ENCODE data around the gene DAPK1. TPM values are rescaled to one million over a fixed set of nuclear protein-coding genes. Genes with fewer than 3 reads are reported as not detected.

DAPK1 gene
- total RNA-seq, 4 donors from 2014 or later: 19.1 to 44.8 (median 40.4) TPM

- no peaks in the 10 kb centered on the region for H3K9me3 ChIP-seq
- no peaks in the 10 kb centered on the region for H3K4me1 ChIP-seq
- no peak overlapping the region for H3K27ac ChIP-seq
- H3K4me3 ChIP-seq: no peak overlapping the region
- no peaks in the 10 kb centered on the region for H3K27me3 ChIP-seq
- no peaks in the 10 kb centered on the region for H3K36me3 ChIP-seq
- intact Hi-C loops (cut with DNase I; ENCODE audit: low total_unique reads): no loop called here
- TF ChIP-seq CTCF (IDR thresholded peaks at IDR 0.05) (no peak), POLR2A (IDR thresholded peaks at IDR 0.05) (no peak)
- no peak for DNase-seq
These were observed 114.1 kb downstream of the DAPK1 start for GRCh38 chr9:87611776-87612175.

GRCh38 chr9:87612536-87612935, 114.9 kb downstream of the DAPK1 start:
- Histone ChIP-seq H3K9me3 (no peaks in the 10 kb centered on the region), H3K36me3 (no peaks in the 10 kb centered on the region), H3K27me3 (no peaks in the 10 kb centered on the region), H3K27ac (no peak overlapping the region), H3K4me3 (no peak overlapping the region), H3K4me1 (no peaks in the 10 kb centered on the region)
- TF ChIP-seq POLR2A (IDR thresholded peaks at IDR 0.05) (no peak), CTCF (IDR thresholded peaks at IDR 0.05) (no peak)
- intact Hi-C loops (cut with DNase I; ENCODE audit: low total_unique reads): no loop called here
- DNase-seq: no peak

GRCh38 chr9:87613265-87614111, 115.8 kb downstream of the DAPK1 start:
- H3K36me3 ChIP-seq: no peaks in the 10 kb centered on the region
- H3K27ac ChIP-seq: no peak overlapping the region
- TF ChIP-seq CTCF (IDR thresholded peaks at IDR 0.05): no peak
- TF ChIP-seq POLR2A (IDR thresholded peaks at IDR 0.05): no peak
- H3K9me3 ChIP-seq: no peaks in the 10 kb centered on the region
- no peak overlapping the region for H3K4me3 ChIP-seq
- no peaks in the 10 kb centered on the region for H3K4me1 ChIP-seq
- no peaks in the 10 kb centered on the region for H3K27me3 ChIP-seq
- no peak for DNase-seq
- intact Hi-C loops (cut with DNase I; ENCODE audit: low total_unique reads): no loop called here

GRCh38 chr9:87614397-87614796, 116.7 kb downstream of the DAPK1 start:
- Histone ChIP-seq H3K36me3 (no peaks in the 10 kb centered on the region), H3K9me3 (no peaks in the 10 kb centered on the region), H3K4me1 (no peaks in the 10 kb centered on the region), H3K27ac (no peak overlapping the region), H3K27me3 (no peaks in the 10 kb centered on the region), H3K4me3 (no peak overlapping the region)
- intact Hi-C loops (cut with DNase I; ENCODE audit: low total_unique reads): no loop called here
- DNase-seq: no peak
- TF ChIP-seq POLR2A (IDR thresholded peaks at IDR 0.05) (no peak), CTCF (IDR thresholded peaks at IDR 0.05) (no peak)

- Histone ChIP-seq H3K36me3 (no peaks in the 10 kb centered on the region), H3K27ac (no peak overlapping the region), H3K4me3 (no peak overlapping the region), H3K27me3 (no peaks in the 10 kb centered on the region), H3K4me1 (no peaks in the 10 kb centered on the region), H3K9me3 (no peaks in the 10 kb centered on the region)
- intact Hi-C loops (cut with DNase I; ENCODE audit: low total_unique reads): no loop called here
- no peak for DNase-seq
- TF ChIP-seq CTCF (IDR thresholded peaks at IDR 0.05) (no peak), POLR2A (IDR thresholded peaks at IDR 0.05) (no peak)
These were observed 117.5 kb downstream of the DAPK1 start for GRCh38 chr9:87615136-87615535.
